ENCODE measurements around the gene HYDIN.

HYDIN gene

GRCh38 chr16:71230122-71230845 lies at the start of gene HYDIN:
Gene HYDIN, minus strand, starts transcription at chr16:71230722. Its CDS starts 43,827 bp downstream, at chr16:71186895.
- peak; percentile 68 to 71 for DNase-seq

DNA sequence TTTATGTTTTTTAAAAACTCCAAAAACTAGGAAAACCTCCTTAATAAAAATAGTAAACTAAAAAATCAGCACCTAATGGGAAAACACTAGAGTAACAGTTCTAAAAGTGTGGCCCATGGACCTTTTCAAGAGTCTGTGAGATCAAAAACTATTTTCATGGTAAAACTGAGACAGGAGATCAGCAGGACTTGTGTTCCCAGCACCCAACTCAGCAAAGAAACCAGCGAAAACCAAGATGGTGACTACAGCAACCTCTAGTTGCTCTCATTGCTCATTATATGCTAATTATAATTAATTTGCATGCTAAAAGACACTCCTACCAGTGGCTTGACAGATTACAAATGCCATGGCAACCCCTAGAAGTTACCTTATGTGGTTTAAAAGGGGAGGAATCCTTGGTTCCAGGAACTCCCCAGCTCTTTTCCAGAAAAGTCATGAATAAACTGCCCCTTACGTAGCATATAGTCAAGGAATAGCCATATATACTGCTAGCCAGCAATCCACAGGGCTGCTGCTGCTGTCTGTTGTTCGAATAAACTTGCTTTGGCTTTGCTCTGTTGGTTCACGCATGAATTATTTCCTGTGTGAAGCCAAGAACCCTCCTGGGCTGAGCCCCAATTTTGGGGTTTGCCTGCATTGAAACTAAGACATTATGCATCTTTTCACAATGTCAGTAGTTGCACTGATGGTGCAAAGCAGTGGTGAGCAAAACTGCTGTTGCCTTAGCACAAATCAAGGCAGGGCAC lies 46.2 kb upstream of the HYDIN start:
- DNase-seq = no peak

GRCh38 chr16:71273384-71273783 lies 42.9 kb upstream of the HYDIN start:
- DNase-seq = no peak

DNA sequence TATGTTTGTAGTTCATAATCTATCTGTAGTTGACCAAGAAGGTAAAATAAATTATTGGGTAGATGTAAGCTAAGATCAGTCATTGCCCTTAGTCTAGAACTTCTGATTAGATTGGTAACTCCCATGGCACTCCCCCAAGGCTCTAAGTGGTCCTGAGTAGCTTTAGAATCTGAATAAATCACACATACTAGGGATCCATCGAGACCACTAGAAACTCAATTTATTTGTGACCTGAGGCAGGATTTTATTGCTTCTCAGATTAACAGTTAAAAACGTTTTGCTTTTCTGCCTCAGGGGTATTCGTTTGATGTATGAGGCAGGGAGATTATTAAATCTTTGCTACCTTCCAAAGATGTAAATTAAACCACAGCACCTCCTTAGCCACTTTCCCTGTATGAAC lies 33.8 kb upstream of the HYDIN start:
- no peak for DNase-seq

- DNase-seq = no peak
These were observed 33.1 kb upstream of the HYDIN start for GRCh38 chr16:71263582-71263981.

DNA sequence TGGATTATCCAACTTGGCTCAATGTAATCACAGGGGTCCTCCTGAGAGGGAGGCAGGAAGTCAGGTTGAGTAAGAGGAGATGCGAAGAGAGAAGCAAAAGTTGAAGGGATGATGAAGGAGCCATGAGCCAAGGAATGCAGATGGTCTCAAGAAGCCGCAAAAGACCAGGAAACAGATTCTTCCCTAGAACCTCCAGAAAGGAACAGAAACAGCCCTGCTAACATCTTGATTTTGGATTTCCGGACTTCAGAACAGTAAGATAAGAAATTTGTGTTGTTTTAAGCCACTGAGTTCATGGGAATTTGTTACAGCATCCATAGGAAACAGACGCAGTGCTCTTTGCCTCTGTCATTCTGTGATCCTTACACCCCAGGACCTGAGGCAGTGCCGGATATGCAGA lies 31.9 kb upstream of the HYDIN start:
- no peak for DNase-seq

DNA sequence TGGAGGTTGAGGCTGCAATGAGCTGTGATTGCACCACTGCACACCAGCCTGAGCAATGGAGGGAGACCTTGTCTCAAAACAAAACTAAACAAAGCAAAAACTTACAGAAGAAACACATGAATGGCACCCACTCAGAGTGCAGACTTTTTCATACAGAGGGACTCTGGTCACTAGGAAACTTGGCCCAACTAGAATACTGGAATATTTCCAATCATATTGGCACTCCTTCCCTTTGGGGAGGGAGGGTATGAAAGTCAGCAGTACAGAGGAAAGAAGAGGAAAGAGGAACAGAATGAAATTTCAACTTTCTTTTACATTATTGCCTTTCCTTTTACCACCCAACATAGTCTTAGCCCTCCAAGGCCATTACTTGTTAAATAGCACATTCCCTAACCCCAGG lies 30.5 kb upstream of the HYDIN start:
- no peak for DNase-seq

DNA sequence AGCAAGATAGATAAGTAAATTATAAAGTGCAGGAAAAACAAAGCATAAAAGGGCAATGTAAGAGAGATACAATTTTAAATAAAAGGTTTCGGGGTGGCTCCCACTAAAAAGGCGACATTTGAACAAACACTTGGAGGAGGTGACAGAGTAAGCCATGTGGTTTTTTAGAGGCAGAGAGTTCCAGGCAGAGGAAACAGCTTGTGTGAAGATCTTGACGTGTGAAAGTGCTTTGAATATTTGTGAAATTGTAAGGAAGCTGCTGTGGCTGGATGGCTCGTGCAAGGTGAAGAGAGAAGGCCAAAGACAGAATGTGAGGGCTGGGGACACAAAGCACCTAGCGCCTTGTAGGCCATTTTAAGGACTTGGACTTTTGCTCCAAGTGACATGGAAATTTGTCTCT lies 28.6 kb upstream of the HYDIN start:
- no peak for DNase-seq

DNA sequence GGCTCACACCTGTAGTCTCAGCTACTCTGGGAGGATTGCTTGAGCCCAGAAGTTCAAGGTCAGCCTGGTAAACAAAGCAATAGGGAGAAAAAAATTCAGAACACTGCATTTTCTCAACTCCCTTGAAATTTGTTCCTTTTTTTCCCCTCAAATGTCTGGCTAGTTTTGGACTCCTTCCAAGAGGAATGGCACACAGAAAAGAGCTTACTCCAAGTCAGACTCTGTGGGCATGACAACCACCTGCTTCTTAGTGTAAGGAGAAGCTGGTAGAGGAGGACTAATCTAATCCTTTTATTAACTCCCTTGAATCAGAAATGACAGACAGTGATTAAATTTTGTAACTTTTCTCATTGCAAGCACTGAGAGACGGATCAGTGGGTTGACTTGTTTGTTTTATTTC lies 27.9 kb upstream of the HYDIN start:
- DNase-seq = no peak

DNA sequence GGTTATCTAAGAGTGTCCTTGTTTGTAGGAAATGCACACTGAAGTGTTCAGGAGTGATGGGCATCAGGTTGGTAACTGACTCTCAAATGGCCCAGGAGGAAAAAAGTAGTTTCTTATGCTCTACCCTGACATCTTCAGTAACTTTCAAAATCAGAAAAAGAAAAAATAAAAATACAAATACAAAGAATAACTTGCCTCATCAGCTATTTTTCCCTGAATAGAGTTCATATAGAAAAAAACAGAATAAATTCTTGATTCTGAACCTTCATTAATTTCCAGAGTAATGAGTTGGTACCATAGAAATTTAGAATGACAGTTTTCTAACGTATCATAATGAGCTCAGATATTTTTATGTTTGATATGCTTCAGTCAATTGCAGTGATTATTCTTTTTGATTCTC lies 27.2 kb upstream of the HYDIN start:
- DNase-seq = no peak

- DNase-seq = no peak
These were observed 25.2 kb upstream of the HYDIN start for GRCh38 chr16:71255721-71256120.

- no peak for DNase-seq
These were observed 24.5 kb upstream of the HYDIN start for GRCh38 chr16:71254832-71255525.

- no peak for DNase-seq
These were observed 20.1 kb upstream of the HYDIN start for GRCh38 chr16:71250461-71251235.

- no peak for DNase-seq
These were observed 18.9 kb upstream of the HYDIN start for GRCh38 chr16:71249399-71249798.

- DNase-seq = no peak
These were observed 17.0 kb upstream of the HYDIN start for GRCh38 chr16:71247478-71247877.

GRCh38 chr16:71246309-71246708 lies 15.8 kb upstream of the HYDIN start:
- DNase-seq = no peak

- no peak for DNase-seq
These were observed 14.0 kb upstream of the HYDIN start for GRCh38 chr16:71244521-71244920.

- no peak for DNase-seq
These were observed 12.1 kb upstream of the HYDIN start for GRCh38 chr16:71242601-71243000.

- no peak for DNase-seq
These were observed 11.5 kb upstream of the HYDIN start for GRCh38 chr16:71242036-71242435.

DNA sequence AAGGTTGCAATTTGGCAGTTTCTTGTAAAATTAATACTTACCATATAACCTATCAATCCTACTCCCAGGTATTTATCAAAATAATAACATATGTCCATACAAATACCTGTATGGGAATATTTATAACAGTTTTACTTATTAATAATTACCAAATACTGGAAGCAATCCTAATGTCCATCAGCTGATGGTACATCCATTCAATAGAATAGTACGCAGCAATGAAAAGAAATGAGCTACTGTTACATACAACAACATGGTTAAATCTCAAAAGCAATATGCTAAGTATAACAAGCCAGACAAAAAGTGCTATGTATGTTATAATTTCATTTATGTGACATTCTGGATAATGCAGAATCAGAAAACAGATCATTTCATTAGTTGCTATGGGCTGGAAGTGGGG lies 1.2 kb downstream of the HYDIN start:
- no peak for DNase-seq

GRCh38 chr16:71226229-71227141 lies 4.0 kb downstream of the HYDIN start:
- no peak for DNase-seq

- no peak for DNase-seq
These were observed 5.4 kb downstream of the HYDIN start for GRCh38 chr16:71225145-71225544.

Data from NCI-H2081 (cell line).